Renal pelvis (tissue), 12 donors: ENCODE measurements around the gene LIN7C. TPM values are rescaled to one million over a fixed set of nuclear protein-coding genes. Genes with fewer than 3 reads are reported as not detected.
"Not testable (repeated sequence)": the region's sequence is repeated elsewhere in the genome, so short reads cannot be mapped to it uniquely, and the experiment has no call there.

Experiments
- DNase-seq: peaks from one replicate; pipeline ENCODE4 v3.0.0-alpha.2; 2013
- long read RNA-seq, 16 experiments: transcript quantifications; one replicate each; lab custom pipeline, GENCODE V29; 2026
- polyA plus RNA-seq, 3 donors: library from polyadenylated mRNA; unstranded; fragments of 120-200 nt; gene quantifications; one replicate each; pipeline ENCODE4 v1.2.1, GENCODE V29; 2013; ENCODE audit not compliant: insufficient read length in 3 of 3

LIN7C gene
- 10 to 100 TPM; 17.7 to 28.7 (median 24.2) TPM for polyA plus RNA-seq
- long read RNA-seq, donor 1, full-length matches to known transcripts, result 5 of 5 reads
- long read RNA-seq, donor 1, partial matches to known transcripts, result 0 of 5 reads
- long read RNA-seq, donor 1, other reads (novel, unspliced or antisense), result 0 of 5 reads
- long read RNA-seq, donor 2, full-length matches to known transcripts, result 5 of 5 reads
- long read RNA-seq, donor 2, partial matches to known transcripts, result 0 of 5 reads
- long read RNA-seq, donor 2, other reads (novel, unspliced or antisense), result 0 of 5 reads
- long read RNA-seq, donor 3, full-length matches to known transcripts, result 2 of 2 reads
- long read RNA-seq, donor 3, partial matches to known transcripts, result 0 of 2 reads
- long read RNA-seq, donor 3, other reads (novel, unspliced or antisense), result 0 of 2 reads
- long read RNA-seq, donor 4, full-length matches to known transcripts, result 6 of 6 reads
- long read RNA-seq, donor 4, partial matches to known transcripts, result 0 of 6 reads
- long read RNA-seq, donor 4, other reads (novel, unspliced or antisense), result 0 of 6 reads
- long read RNA-seq, donor 5, full-length matches to known transcripts, result 3 of 3 reads
- long read RNA-seq, donor 5, partial matches to known transcripts, result 0 of 3 reads
- long read RNA-seq, donor 5, other reads (novel, unspliced or antisense), result 0 of 3 reads
- long read RNA-seq, donor 6, full-length matches to known transcripts, result 11 of 11 reads
- long read RNA-seq, donor 6, partial matches to known transcripts, result 0 of 11 reads
- long read RNA-seq, donor 6, other reads (novel, unspliced or antisense), result 0 of 11 reads
- long read RNA-seq, donor 7, full-length matches to known transcripts, result 7 of 7 reads
- long read RNA-seq, donor 7, partial matches to known transcripts, result 0 of 7 reads
- long read RNA-seq, donor 7, other reads (novel, unspliced or antisense), result 0 of 7 reads
- long read RNA-seq, donor 8, full-length matches to known transcripts, result 3 of 3 reads
- long read RNA-seq, donor 8, partial matches to known transcripts, result 0 of 3 reads
- long read RNA-seq, donor 8, other reads (novel, unspliced or antisense), result 0 of 3 reads
- long read RNA-seq, donor 9, full-length matches to known transcripts, result 10 of 10 reads
- long read RNA-seq, donor 9, partial matches to known transcripts, result 0 of 10 reads
- long read RNA-seq, donor 9, other reads (novel, unspliced or antisense), result 0 of 10 reads
- long read RNA-seq, donor 10, full-length matches to known transcripts, result 9 of 9 reads
- long read RNA-seq, donor 10, partial matches to known transcripts, result 0 of 9 reads
- long read RNA-seq, donor 10, other reads (novel, unspliced or antisense), result 0 of 9 reads
- long read RNA-seq, donor 11, full-length matches to known transcripts, result 8 of 8 reads
- long read RNA-seq, donor 11, partial matches to known transcripts, result 0 of 8 reads
- long read RNA-seq, donor 11, other reads (novel, unspliced or antisense), result 0 of 8 reads
- long read RNA-seq, donor 12, full-length matches to known transcripts, result 7 of 7 reads
- long read RNA-seq, donor 12, partial matches to known transcripts, result 0 of 7 reads
- long read RNA-seq, donor 12, other reads (novel, unspliced or antisense), result 0 of 7 reads
- long read RNA-seq, donor 13, full-length matches to known transcripts, result 1 of 1 reads
- long read RNA-seq, donor 13, partial matches to known transcripts, result 0 of 1 reads
- long read RNA-seq, donor 13, other reads (novel, unspliced or antisense), result 0 of 1 reads
- long read RNA-seq, donor 14, result 0 reads
- long read RNA-seq, donor 15, full-length matches to known transcripts, result 5 of 5 reads
- long read RNA-seq, donor 15, partial matches to known transcripts, result 0 of 5 reads
- long read RNA-seq, donor 15, other reads (novel, unspliced or antisense), result 0 of 5 reads
- long read RNA-seq, donor 16, full-length matches to known transcripts, result 8 of 15 reads
- long read RNA-seq, donor 16, partial matches to known transcripts, result 7 of 15 reads
- long read RNA-seq, donor 16, other reads (novel, unspliced or antisense), result 0 of 15 reads

- peak; percentile 98 for DNase-seq
Observed at GRCh38 chr11:27506200-27507182, at the start of gene LIN7C. TSS of gene LIN7C (minus strand) at chr11:27506769. CDS start at chr11:27506752, 17 bp downstream.

- no peak for DNase-seq
Observed at GRCh38 chr11:27555264-27555663, 48.7 kb upstream of the LIN7C start.

- DNase-seq, result no peak
Observed at GRCh38 chr11:27553186-27553585, 46.6 kb upstream of the LIN7C start.

- DNase-seq, result no peak
Observed at GRCh38 chr11:27552341-27552740, 45.8 kb upstream of the LIN7C start.

GRCh38 chr11:27551127-27551526, 44.6 kb upstream of the LIN7C start:
- no peak for DNase-seq

- no peak for DNase-seq
Observed at GRCh38 chr11:27545946-27546345, 39.4 kb upstream of the LIN7C start.

DNA sequence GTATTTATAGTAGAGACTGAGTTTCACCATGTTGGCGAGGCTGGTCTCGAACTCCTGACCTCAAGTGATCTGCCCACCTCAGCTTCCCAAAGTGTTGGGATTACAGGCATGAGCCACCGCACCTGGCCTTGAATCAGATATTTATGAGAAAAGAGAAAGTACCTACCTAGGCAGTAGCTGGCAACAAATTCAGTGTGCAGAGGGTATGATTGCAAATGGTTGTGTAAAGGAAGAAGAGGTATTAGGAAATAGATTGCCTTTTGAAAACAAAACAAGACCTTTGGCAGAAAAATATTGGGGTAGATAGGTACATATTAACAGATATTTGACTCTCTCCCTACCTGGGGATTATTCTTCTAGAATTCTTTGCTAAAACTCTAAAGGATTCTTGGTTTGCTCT, 38.5 kb upstream of the LIN7C start:
- no peak for DNase-seq

- DNase-seq, result no peak
Observed at GRCh38 chr11:27541790-27542189, 35.2 kb upstream of the LIN7C start.

DNA sequence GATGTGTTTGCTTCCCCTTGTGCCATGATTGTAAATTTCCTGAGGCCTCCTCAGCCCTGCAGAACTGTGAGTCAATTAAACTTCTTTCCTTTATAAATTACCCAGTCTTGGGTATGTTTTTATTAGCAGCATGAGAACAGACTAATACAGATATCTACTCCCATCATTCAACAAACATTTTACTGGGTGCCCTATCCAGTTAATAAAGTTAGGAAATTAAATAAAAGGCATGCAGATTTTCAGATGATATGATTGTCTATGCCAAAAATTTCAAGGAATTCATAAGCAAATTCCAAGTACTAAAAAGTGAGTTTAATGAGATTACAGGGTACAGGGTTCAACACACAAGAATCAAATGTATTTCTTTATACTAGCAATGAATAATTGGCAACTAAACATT, 33.5 kb upstream of the LIN7C start:
- no peak for DNase-seq

GRCh38 chr11:27535103-27535502, 28.5 kb upstream of the LIN7C start:
- no peak for DNase-seq

- DNase-seq, result no peak
Observed at GRCh38 chr11:27532652-27533325, 26.2 kb upstream of the LIN7C start.

- no peak for DNase-seq
Observed at GRCh38 chr11:27528712-27529111, 22.1 kb upstream of the LIN7C start.

GRCh38 chr11:27526535-27526934, 20.0 kb upstream of the LIN7C start:
- no peak for DNase-seq

- DNase-seq, result no peak
Observed at GRCh38 chr11:27525824-27526516, 19.4 kb upstream of the LIN7C start.

DNA sequence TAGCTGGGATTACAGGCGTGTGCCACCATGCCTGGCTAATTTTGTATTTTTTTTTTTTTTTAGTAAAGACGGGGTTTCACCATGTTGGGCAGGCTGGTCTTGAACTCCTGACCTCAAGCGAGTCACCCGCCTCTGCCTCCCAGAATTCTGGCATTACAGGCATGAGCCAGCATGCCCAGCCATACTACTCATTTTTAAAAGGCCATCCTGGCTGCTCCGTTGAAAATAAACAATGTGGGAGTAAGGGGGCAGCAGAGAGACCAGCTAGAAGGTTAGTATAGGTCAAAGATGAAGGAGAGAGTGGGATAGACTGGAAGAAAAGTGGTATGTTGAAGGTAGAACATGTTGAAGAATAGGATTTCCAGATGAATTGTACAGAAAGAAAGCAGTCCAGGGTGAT, 17.6 kb upstream of the LIN7C start:
- DNase-seq, result no peak

GRCh38 chr11:27520226-27520625, 13.7 kb upstream of the LIN7C start:
- DNase-seq, result no peak

GRCh38 chr11:27518518-27518917, 11.9 kb upstream of the LIN7C start:
- no peak for DNase-seq

- not testable (repeated sequence) for DNase-seq
Observed at GRCh38 chr11:27517490-27517889, 10.9 kb upstream of the LIN7C start.
